T-helper 9 cell (primary cell): Measurements from ENCODE around the gene LRIF1.
"Not testable (repeated sequence)": the region's sequence is repeated elsewhere in the genome, so short reads cannot be mapped to it uniquely, and the experiment has no call there.

ENCODE experiments used
- DNase-seq: peaks from one replicate; pipeline ENCODE4 v3.0.0-alpha.2; 2020
- total RNA-seq, 2 donors: gene quantifications; one replicate each; lab custom pipeline; 2026; lab: John Stamatoyannopoulos, UW

Gene LRIF1
- total RNA-seq = 11.3 to 43.2 reads per million in 2 donors

GRCh38 chr1:110963691-110964454, at the start of gene LRIF1:
TSS of gene LRIF1 (minus strand) at chr1:110963922. CDS start at chr1:110963688, 234 bp downstream.
- DNase-seq = peak; percentile 99

- DNase-seq = no peak
Measured at GRCh38 chr1:111008031-111008430, 44.3 kb upstream of the LRIF1 start.

- no peak for DNase-seq
Measured at GRCh38 chr1:111006556-111006955, 42.8 kb upstream of the LRIF1 start.

- not testable (repeated sequence) for DNase-seq
Measured at GRCh38 chr1:110999607-111000006, 35.9 kb upstream of the LRIF1 start.

- DNase-seq = not testable (repeated sequence)
Measured at GRCh38 chr1:110992329-110992728, 28.6 kb upstream of the LRIF1 start.

- DNase-seq = not testable (repeated sequence)
Measured at GRCh38 chr1:110991295-110991694, 27.6 kb upstream of the LRIF1 start.

GRCh38 chr1:110990541-110990940, 26.8 kb upstream of the LRIF1 start:
- no peak for DNase-seq

- DNase-seq = no peak
Measured at GRCh38 chr1:110986407-110986891, 22.7 kb upstream of the LRIF1 start.

- DNase-seq = no peak
Measured at GRCh38 chr1:110982320-110982719, 18.6 kb upstream of the LRIF1 start.

GRCh38 chr1:110979154-110979553, 15.4 kb upstream of the LRIF1 start:
- DNase-seq = no peak

- no peak for DNase-seq
Measured at GRCh38 chr1:110976089-110976488, 12.4 kb upstream of the LRIF1 start.

GRCh38 chr1:110975265-110975664, 11.5 kb upstream of the LRIF1 start:
- no peak for DNase-seq

GRCh38 chr1:110967256-110967655, 3.5 kb upstream of the LRIF1 start:
- no peak for DNase-seq

GRCh38 chr1:110964455-110964903, 757 bp upstream of the LRIF1 start:
- no peak for DNase-seq

GRCh38 chr1:110962892-110963690, 631 bp downstream of the LRIF1 start:
- DNase-seq = peak; percentile 38

GRCh38 chr1:110961902-110962301, 1.8 kb downstream of the LRIF1 start:
- no peak for DNase-seq

- DNase-seq = no peak
Measured at GRCh38 chr1:110960777-110961420, 2.8 kb downstream of the LRIF1 start.

- no peak for DNase-seq
Measured at GRCh38 chr1:110957798-110958197, 5.9 kb downstream of the LRIF1 start.

GRCh38 chr1:110956586-110956985, 7.1 kb downstream of the LRIF1 start:
- no peak for DNase-seq

GRCh38 chr1:110953031-110953430, 10.7 kb downstream of the LRIF1 start:
- no peak for DNase-seq

GRCh38 chr1:110952031-110952430, 11.7 kb downstream of the LRIF1 start:
- no peak for DNase-seq

GRCh38 chr1:110951161-110951560, 12.6 kb downstream of the LRIF1 start:
- DNase-seq = no peak
